IMR-90 (cell line): ENCODE measurements around the gene KANK3. TPM values are rescaled to one million over a fixed set of nuclear protein-coding genes. Genes with fewer than 3 reads are reported as not detected.

Experiments
- ATAC-seq: fragments of 200-7000 bp; cut with Tn5 transposase; 2 replicates; pipeline ENCODE4 v1.9.1; 2020; ENCODE audit warnings: low read depth, mild to moderate bottlenecking, moderate library complexity
- BruUV-seq: library from RNA; stranded (reverse); fragments of 400-500 nt; replicated peaks from 2 replicates; lab custom pipeline; 2021; lab: Mats Ljungman, UMichigan
- CTCF ChIA-PET: fragments of 300-600 bp; formaldehyde crosslinking; extraction: SDS; loops from one replicate; lab custom pipeline; 2021; ENCODE audit warnings: antibody characterized with exemption; lab: Yijun Ruan, JAX
- POLR2A ChIA-PET: fragments of 300-600 bp; sonication (Branson Sonifier 250); formaldehyde crosslinking; loops from one replicate; lab custom pipeline; 2022; ENCODE audit warnings: antibody characterized with exemption; ENCODE audit not compliant: unreplicated experiment; lab: Charles Lee
- DNase-seq: peaks from one replicate; pipeline ENCODE4 v3.0.0; 2013
- H2AFZ ChIP-seq: replicated peaks from 2 replicates; pipeline ENCODE3; 2013; ENCODE audit warnings: low read length, mild to moderate bottlenecking; ENCODE audit not compliant: poor library complexity
- H2AK5ac ChIP-seq: 2 replicates; pipeline ENCODE4 v1.6.1; 2013; ENCODE audit warnings: low read depth, low read length, inconsistent platforms
- H2AK9ac ChIP-seq: replicated peaks from 2 replicates; pipeline ENCODE3; 2013; ENCODE audit warnings: mild to moderate bottlenecking, low read depth, low read length, moderate library complexity; ENCODE audit not compliant: poor library complexity
- H2BK120ac ChIP-seq: 2 replicates; pipeline ENCODE4 v1.6.1; 2013; ENCODE audit warnings: low read depth, low read length, inconsistent platforms
- H2BK15ac ChIP-seq: 3 replicates; pipeline ENCODE4 v1.6.1; 2013; ENCODE audit warnings: low read depth, low read length, inconsistent platforms
- H2BK20ac ChIP-seq: 2 replicates; pipeline ENCODE4 v1.6.1; 2013; ENCODE audit warnings: low read depth, mild to moderate bottlenecking, inconsistent platforms, low read length, moderate library complexity
- H2BK5ac ChIP-seq: 2 replicates; pipeline ENCODE4 v1.6.1; 2013; ENCODE audit warnings: mild to moderate bottlenecking, low read depth, low read length, inconsistent platforms; ENCODE audit not compliant: poor library complexity, severe bottlenecking
- H3K14ac ChIP-seq: replicated peaks from 2 replicates; pipeline ENCODE4 v1.6.1; 2013; ENCODE audit warnings: low read depth, low read length, inconsistent platforms
- H3K18ac ChIP-seq: 2 replicates; pipeline ENCODE4 v1.6.1; 2013; ENCODE audit warnings: low read depth, low read length, control low read depth
- H3K23ac ChIP-seq: 2 replicates; pipeline ENCODE4 v1.6.1; 2013; ENCODE audit warnings: low read depth, low read length, inconsistent platforms
- H3K27ac ChIP-seq: 2 replicates; pipeline ENCODE4 v1.5.1; 2013; ENCODE audit warnings: mild to moderate bottlenecking, control low read depth, low read length; ENCODE audit not compliant: insufficient read depth
- H3K27me3 ChIP-seq: 2 replicates; pipeline ENCODE4 v1.6.1; 2013; ENCODE audit warnings: low read length; ENCODE audit not compliant: control insufficient read depth, insufficient read depth
- H3K36me3 ChIP-seq: 2 replicates; pipeline ENCODE4 v1.6.1; 2013; ENCODE audit warnings: low read length, mixed read lengths; ENCODE audit not compliant: control insufficient read depth, insufficient read depth
- H3K4ac ChIP-seq: 2 replicates; pipeline ENCODE4 v1.6.1; 2013; ENCODE audit warnings: low read depth, low read length, inconsistent platforms
- H3K4me1 ChIP-seq: 2 replicates; pipeline ENCODE4 v1.6.1; 2013; ENCODE audit warnings: low read length, mixed read lengths; ENCODE audit not compliant: control insufficient read depth, insufficient read depth
- H3K4me2 ChIP-seq: 2 replicates; pipeline ENCODE4 v1.6.1; 2013; ENCODE audit warnings: low read depth, mild to moderate bottlenecking, control low read depth, low read length, moderate library complexity
- H3K4me3 ChIP-seq: 2 replicates; pipeline ENCODE4 v1.5.1; 2013; ENCODE audit warnings: low read depth, mild to moderate bottlenecking, control low read depth, low read length, moderate library complexity; ENCODE audit not compliant: insufficient read depth
- H3K56ac ChIP-seq: 2 replicates; pipeline ENCODE4 v1.6.1; 2013; ENCODE audit warnings: low read length, inconsistent platforms; ENCODE audit not compliant: insufficient read depth; ENCODE audit errors: extremely low read depth
- H3K79me1 ChIP-seq, 2 experiments: 2 replicates each; pipeline ENCODE4 v1.6.1; 2013; ENCODE audit warnings: low read length in 2 of 2, inconsistent platforms in 1 of 2, low read depth in 1 of 2
- H3K9ac ChIP-seq: 2 replicates; pipeline ENCODE4 v1.6.1; 2013; ENCODE audit warnings: low read depth, low read length, control low read depth
- H3K9me1 ChIP-seq: 2 replicates; pipeline ENCODE4 v1.6.1; 2013; ENCODE audit warnings: low read length, inconsistent platforms; ENCODE audit not compliant: insufficient read depth
- H3K9me3 ChIP-seq: 2 replicates; pipeline ENCODE4 v1.6.1; 2013; ENCODE audit warnings: low read length; ENCODE audit not compliant: control insufficient read depth, insufficient read depth
- H4K20me1 ChIP-seq: 2 replicates; pipeline ENCODE4 v1.6.1; 2013; ENCODE audit warnings: low read length, inconsistent platforms; ENCODE audit not compliant: insufficient read depth
- H4K5ac ChIP-seq: 2 replicates; pipeline ENCODE4 v1.6.1; 2013; ENCODE audit warnings: mild to moderate bottlenecking, low read depth, low read length, control low read depth
- H4K8ac ChIP-seq, 2 experiments: 2 replicates each; pipeline ENCODE4 v1.6.1; 2013; ENCODE audit warnings: low read depth in 2 of 2, low read length in 2 of 2, control low read depth in 1 of 2, inconsistent platforms in 1 of 2
- H4K91ac ChIP-seq: 2 replicates; pipeline ENCODE4 v1.6.1; 2013; ENCODE audit warnings: low read depth, low read length, inconsistent platforms; ENCODE audit not compliant: insufficient read depth
- BHLHE40 ChIP-seq: fragments of 150-350 bp; IDR thresholded peaks from 2 replicates; pipeline ENCODE4 v1.6.1; 2016; ENCODE audit warnings: mild to moderate bottlenecking, low read depth, low read length
- CHD1 ChIP-seq: IDR thresholded peaks from 2 replicates; pipeline ENCODE4 v1.6.1; 2012; ENCODE audit warnings: low read depth, low read length, improper control_type of control experiment
- ELK1 ChIP-seq: fragments of 150-350 bp; IDR thresholded peaks from 2 replicates; pipeline ENCODE4 v1.6.1; 2016; ENCODE audit warnings: low read depth, mild to moderate bottlenecking, low read length, moderate library complexity, borderline replicate concordance
- FOS ChIP-seq: fragments of 150-350 bp; IDR thresholded peaks from 2 replicates; pipeline ENCODE4 v1.6.1; 2016; ENCODE audit warnings: low read depth, low read length
- MAZ ChIP-seq: IDR thresholded peaks from 2 replicates; pipeline ENCODE4 v1.6.1; 2012; ENCODE audit warnings: low read depth, mild to moderate bottlenecking, low read length, improper control_type of control experiment, moderate library complexity, borderline replicate concordance
- MXI1 ChIP-seq: IDR thresholded peaks from 2 replicates; pipeline ENCODE4 v1.6.1; 2012; ENCODE audit warnings: low read depth, mild to moderate bottlenecking, low read length, moderate library complexity, borderline replicate concordance
- NFE2L2 ChIP-seq: fragments of 150-350 bp; IDR thresholded peaks from 2 replicates; pipeline ENCODE4 v1.6.1; 2016; ENCODE audit warnings: low read depth, mild to moderate bottlenecking, low read length
- POLR2A ChIP-seq: IDR thresholded peaks from 2 replicates; pipeline ENCODE4 v1.6.1; 2012; ENCODE audit warnings: mild to moderate bottlenecking, low read depth, low read length
- RAD21 ChIP-seq: IDR thresholded peaks from 2 replicates; pipeline ENCODE4 v1.6.1; 2012; ENCODE audit warnings: low read length, improper control_type of control experiment
- RCOR1 ChIP-seq: IDR thresholded peaks from 2 replicates; pipeline ENCODE4 v1.6.1; 2012; ENCODE audit warnings: mild to moderate bottlenecking, low read length, improper control_type of control experiment; ENCODE audit not compliant: insufficient replicate concordance
- RFX5 ChIP-seq: IDR thresholded peaks from 2 replicates; pipeline ENCODE4 v1.8.0; 2012; ENCODE audit warnings: low read depth, mild to moderate bottlenecking, low read length, moderate library complexity
- USF2 ChIP-seq: fragments of 150-350 bp; IDR thresholded peaks from 2 replicates; pipeline ENCODE4 v1.6.1; 2017; ENCODE audit warnings: mild to moderate bottlenecking, antibody characterized with exemption, low read length, low read depth
- WGBS, 2 experiments: methylation state at CpG; one replicate each; pipeline versions ENCODE4 v1.1.5 to v1.1.7; 2013; ENCODE audit warnings: missing lambda C conversion rate in 2 of 2; ENCODE audit not compliant: insufficient read length in 1 of 2; ENCODE audit errors: extremely low coverage in 2 of 2; 5-methylcytosine and 5-hydroxymethylcytosine counted together
- dilution Hi-C: fragments of 300-500 bp; cut with HindIII; formaldehyde crosslinking; loops from one replicate; pipeline ENCODE4 v1.14.3; 2018; ENCODE audit warnings: low sequenced_read_pairs; ENCODE audit not compliant: unreplicated experiment
- in situ Hi-C: fragments of 300-500 bp; cut with MboI; formaldehyde crosslinking; loops from 3 replicates; pipeline ENCODE4 v1.14.3; 2019; ENCODE audit warnings: low sequenced_read_pairs, inconsistent platforms, mixed read lengths
- intact Hi-C: fragments of 100-400 bp; cut with micrococcal nuclease; formaldehyde crosslinking; loops from 2 replicates; pipeline ENCODE4 v1.10.0; 2022
- polyA plus RNA-seq, 3 experiments: library from polyadenylated mRNA; depleted of rRNA; stranded (reverse); fragments of >200 nt; gene quantifications; 2 replicates each; pipeline ENCODE4 v1.2.3, GENCODE V29; 2012; ENCODE audit warnings: low replicate concordance in 1 of 3
- total RNA-seq: library from RNA; depleted of rRNA; stranded (reverse); fragments of >200 nt; gene quantifications from 2 replicates; pipeline ENCODE4 v1.2.3, GENCODE V29; 2012
- TF ChIP-seq, protein P1 (sequence below): conservative IDR thresholded peaks from 2 replicates; pipeline ENCODE4 v1.5.1; 2012; ENCODE audit warnings: mild to moderate bottlenecking, low read depth, low read length, improper control_type of control experiment

KANK3 gene
- total and polyA plus RNA-seq, 2 of the 4 experiments (the other 2 are of a cell fraction): 0.07 TPM; not detected in 1

DNA sequence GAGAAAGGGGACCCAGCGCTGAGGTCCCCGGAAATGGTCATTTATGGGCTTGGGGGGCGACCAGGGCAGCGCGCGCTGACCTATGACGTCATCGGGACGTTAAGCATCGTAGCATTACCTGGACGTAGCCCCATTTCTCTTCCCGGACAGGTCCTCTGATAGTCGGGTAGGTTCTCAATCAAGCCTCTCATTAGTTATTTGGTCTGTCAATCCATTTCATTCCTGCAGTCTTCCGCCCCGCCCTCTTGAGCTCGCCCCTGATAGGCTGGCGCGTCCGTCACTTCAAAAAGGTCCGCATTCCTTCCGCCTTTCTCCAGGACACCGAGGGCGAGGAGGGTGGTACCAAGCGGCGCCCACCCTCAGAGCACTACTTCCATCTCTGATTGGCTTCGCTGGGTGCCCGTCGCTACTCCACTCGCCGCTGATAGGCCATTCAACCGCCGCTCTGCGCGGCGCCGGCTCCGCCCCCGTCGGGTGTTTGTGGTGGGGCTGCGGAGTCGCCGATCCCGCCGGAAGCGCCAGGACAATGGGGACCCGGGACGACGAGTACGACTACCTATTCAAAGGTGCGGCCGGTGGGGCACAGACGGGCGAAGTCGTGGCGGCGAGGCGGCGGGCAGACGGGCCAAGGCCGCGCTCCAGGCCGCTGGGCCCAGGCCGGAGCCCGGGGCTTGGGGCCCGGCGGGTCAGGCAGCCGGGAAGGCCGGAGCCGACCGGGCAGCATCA is 47.0 kb upstream of the KANK3 start, which contains the start of gene RAB11B:
RAB11B (plus strand) TSS at position 470 of the 726 bp plus-strand sequence; CDS start at position 527, 57 bp downstream.
- in situ Hi-C loops: no loop called here
- ChIA-PET CTCF (interaction anchor here (1.0 kb wide), 1 partner anchor 116 kb away, joined by 3 read pairs; no protein-coding TSS in a partner anchor), POLR2A (interaction anchor here (0.5 to 1.0 kb wide), 2 partner anchors 31 to 462 kb away, joined by 4 to 5 read pairs; no protein-coding TSS in a partner anchor)
- 0 out of 3 replicates have a peak within 1 kb of the TSS, but pooled peaks have one; percentile 25 for H2BK15ac ChIP-seq
- H2AFZ ChIP-seq: peak within 1 kb of the TSS; percentile 95
- H2BK120ac ChIP-seq: peak within 1 kb of the TSS; percentile 31; the same call in 1 of the 2 replicates
- H2BK20ac ChIP-seq: no peak within 1 kb of the TSS
- DNase-seq: peak; percentile 99
- H3K18ac ChIP-seq: no peak within 1 kb of the TSS; the same call in 1 of the 2 replicates
- H3K56ac ChIP-seq: peak within 1 kb of the TSS; percentile 42
- 0% methylated on average over 28 of the region's 70 CpGs; no CpG with 5 or more reads in 1 of the 2 experiments for WGBS, 2 experiments
- peak within 1 kb of the TSS; percentile 86 for H3K27ac ChIP-seq
- H4K91ac ChIP-seq: peak within 1 kb of the TSS; percentile 86; the same call in 1 of the 2 replicates
- H4K20me1 ChIP-seq: peaks cover 39% of the 10 kb centered on the region
- intact Hi-C loops: loop anchor here (1.0 kb wide), 1 partner anchor 23 kb away; no protein-coding TSS in a partner anchor
- dilution Hi-C loops: no loop called here
- no TSS peak for BruUV-seq
- H4K5ac ChIP-seq: peak within 1 kb of the TSS; percentile 47
- H3K27me3 ChIP-seq: no peaks in the 10 kb centered on the region
- H2BK5ac ChIP-seq: peak within 1 kb of the TSS; percentile 80
- no peak within 1 kb of the TSS; the same call in 1 of the 2 replicates for H3K23ac ChIP-seq
- H3K9me3 ChIP-seq: no peaks in the 10 kb centered on the region
- H3K79me1 ChIP-seq: peaks cover 12 to 44% of the 10 kb centered on the region in 2 experiments; a peak in 3 of 4 replicates
- H3K9me1 ChIP-seq: peaks cover 15% of the 10 kb centered on the region
- H3K9ac ChIP-seq: peak within 1 kb of the TSS; percentile 71
- H3K4me1 ChIP-seq: peaks cover 16% of the 10 kb centered on the region
- H3K4me2 ChIP-seq: peak within 1 kb of the TSS; percentile 77
- peak within 1 kb of the TSS; percentile 72 for H3K4me3 ChIP-seq
- peak within 1 kb of the TSS; percentile 75 for H3K14ac ChIP-seq
- peak within 1 kb of the TSS; percentile 96 for H2AK9ac ChIP-seq
- ATAC-seq: peak; percentile 96
- H3K4ac ChIP-seq: peak within 1 kb of the TSS; percentile 91
- H3K36me3 ChIP-seq: no peaks in the 10 kb centered on the region
- peak within 1 kb of the TSS; percentile 78 to 91 for H4K8ac ChIP-seq
- H2AK5ac ChIP-seq: peak within 1 kb of the TSS; percentile 96
- TF ChIP-seq, protein P1, sequence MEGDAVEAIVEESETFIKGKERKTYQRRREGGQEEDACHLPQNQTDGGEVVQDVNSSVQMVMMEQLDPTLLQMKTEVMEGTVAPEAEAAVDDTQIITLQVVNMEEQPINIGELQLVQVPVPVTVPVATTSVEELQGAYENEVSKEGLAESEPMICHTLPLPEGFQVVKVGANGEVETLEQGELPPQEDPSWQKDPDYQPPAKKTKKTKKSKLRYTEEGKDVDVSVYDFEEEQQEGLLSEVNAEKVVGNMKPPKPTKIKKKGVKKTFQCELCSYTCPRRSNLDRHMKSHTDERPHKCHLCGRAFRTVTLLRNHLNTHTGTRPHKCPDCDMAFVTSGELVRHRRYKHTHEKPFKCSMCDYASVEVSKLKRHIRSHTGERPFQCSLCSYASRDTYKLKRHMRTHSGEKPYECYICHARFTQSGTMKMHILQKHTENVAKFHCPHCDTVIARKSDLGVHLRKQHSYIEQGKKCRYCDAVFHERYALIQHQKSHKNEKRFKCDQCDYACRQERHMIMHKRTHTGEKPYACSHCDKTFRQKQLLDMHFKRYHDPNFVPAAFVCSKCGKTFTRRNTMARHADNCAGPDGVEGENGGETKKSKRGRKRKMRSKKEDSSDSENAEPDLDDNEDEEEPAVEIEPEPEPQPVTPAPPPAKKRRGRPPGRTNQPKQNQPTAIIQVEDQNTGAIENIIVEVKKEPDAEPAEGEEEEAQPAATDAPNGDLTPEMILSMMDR: no peak
- TF ChIP-seq MXI1: no peak
- peak; percentile 87 for TF ChIP-seq ELK1
- TF ChIP-seq CHD1: no peak; the same call in 1 of the 2 replicates
- TF ChIP-seq MAZ: peak; percentile 25; the same call in 1 of the 2 replicates
- TF ChIP-seq POLR2A: peak; percentile 87
- no peak for TF ChIP-seq RFX5
- TF ChIP-seq USF2: no peak
- TF ChIP-seq RCOR1: no peak
- no peak for TF ChIP-seq BHLHE40
- 0 out of 2 replicates have a peak, but pooled peaks have one; percentile 7 for TF ChIP-seq NFE2L2
- TF ChIP-seq RAD21: no peak
- TF ChIP-seq FOS: peak; percentile 83; the same call in 1 of the 2 replicates
